ENCODE results near the gene FBLN5.

GRCh38 chr14:91896419-91896818 lies 51.1 kb downstream of the FBLN5 start:
- no peak for TF ChIP-seq CTCF (IDR thresholded peaks at IDR 0.05)
- TF ChIP-seq POLR2A (IDR thresholded peaks at IDR 0.05): no peak
